ENCODE results near the gene IRF4. TPM values are rescaled to one million over a fixed set of nuclear protein-coding genes. Genes with fewer than 3 reads are reported as not detected.

Gene IRF4
- total RNA-seq, 4 donors from 2014 or later = 0.89 to 7.4 (median 3.2) TPM

DNA sequence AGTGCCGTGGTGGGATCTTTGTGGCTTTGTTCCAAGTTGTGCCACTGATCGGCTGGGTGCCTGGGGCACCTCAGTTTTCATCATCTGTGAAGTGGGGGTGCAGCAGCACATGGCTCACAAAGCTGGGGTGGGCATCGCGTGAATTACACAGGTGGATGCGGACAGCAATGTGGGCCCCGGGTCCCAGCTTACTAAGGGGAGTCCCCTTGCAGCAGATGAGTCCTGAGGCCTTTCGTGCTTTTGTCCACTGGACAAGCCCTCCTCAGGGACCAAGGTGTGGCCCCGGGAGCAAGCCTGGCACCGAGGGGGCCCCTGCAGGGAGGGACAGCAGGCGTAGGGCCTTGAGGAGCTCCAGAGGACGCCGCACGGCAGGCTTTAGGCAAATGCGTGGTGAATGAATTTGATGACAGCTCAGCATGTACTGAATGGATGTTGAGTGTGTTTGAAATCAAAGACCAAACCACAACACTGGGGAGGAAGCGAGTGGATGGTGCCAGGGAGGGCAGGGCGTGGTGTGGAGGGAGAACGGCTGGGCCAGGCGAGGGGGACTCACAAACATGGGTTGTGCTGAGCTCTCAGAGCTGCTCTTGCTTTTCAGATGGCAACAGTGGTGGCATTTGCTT, 53.2 kb downstream of the IRF4 start:
- 64 to 85% methylated on average over 4 to 8 of the region's 18 CpGs for WGBS, 2 donors (ENCODE audit: low coverage in 1 of 2)
- H3K27ac ChIP-seq = no peak overlapping the region
- H3K9me3 ChIP-seq = peaks cover 0 to 9% (median 0%) of the 10 kb centered on the region in 3 donors
- no peaks in the 10 kb centered on the region for H3K36me3 ChIP-seq
- no peak for ATAC-seq
- TF ChIP-seq POLR2A (IDR thresholded peaks at IDR 0.05) = no peak
- no peak for TF ChIP-seq POLR2AphosphoS5 (IDR thresholded peaks at IDR 0.05)
- TF ChIP-seq CTCF (IDR thresholded peaks at IDR 0.05) = no peak
- no peak for TF ChIP-seq EP300 (IDR thresholded peaks at IDR 0.05)
- no peaks in the 10 kb centered on the region for H3K4me1 ChIP-seq
- no peak overlapping the region for H3K4me3 ChIP-seq
- peaks cover 60% of the 10 kb centered on the region for H3K27me3 ChIP-seq

GRCh38 chr6:445571-446417, 54.2 kb downstream of the IRF4 start:
- Histone ChIP-seq H3K4me1 (no peaks in the 10 kb centered on the region), H3K4me3 (no peak overlapping the region), H3K27ac (no peak overlapping the region), H3K36me3 (no peaks in the 10 kb centered on the region), H3K27me3 (peaks cover 68% of the 10 kb centered on the region), H3K9me3 (peaks cover 0 to 9% (median 0%) of the 10 kb centered on the region in 3 donors)
- WGBS, 2 donors (ENCODE audit: low coverage in 1 of 2) = 84 to 89% methylated on average over 3 to 4 of the region's 11 CpGs
- no peak for ATAC-seq
- no peak for TF ChIP-seq POLR2AphosphoS5 (IDR thresholded peaks at IDR 0.05)
- TF ChIP-seq EP300 (IDR thresholded peaks at IDR 0.05) = no peak
- no peak for TF ChIP-seq CTCF (IDR thresholded peaks at IDR 0.05)
- no peak for TF ChIP-seq POLR2A (IDR thresholded peaks at IDR 0.05)

- H3K4me1 ChIP-seq = no peaks in the 10 kb centered on the region
- 75 to 82% methylated on average over 4 to 15 of the region's 28 CpGs for WGBS, 2 donors (ENCODE audit: low coverage in 1 of 2)
- H3K4me3 ChIP-seq = no peak overlapping the region
- no peak overlapping the region for H3K27ac ChIP-seq
- H3K9me3 ChIP-seq = peaks cover 0 to 9% (median 0%) of the 10 kb centered on the region in 3 donors
- ATAC-seq = no peak
- peaks cover 72% of the 10 kb centered on the region for H3K27me3 ChIP-seq
- TF ChIP-seq CTCF (IDR thresholded peaks at IDR 0.05) (no peak), EP300 (IDR thresholded peaks at IDR 0.05) (no peak), POLR2A (IDR thresholded peaks at IDR 0.05) (no peak), POLR2AphosphoS5 (IDR thresholded peaks at IDR 0.05) (no peak)
- H3K36me3 ChIP-seq = no peaks in the 10 kb centered on the region
Measured at GRCh38 chr6:446418-447366, 55.1 kb downstream of the IRF4 start.

- TF ChIP-seq CTCF (IDR thresholded peaks at IDR 0.05) (no peak), EP300 (IDR thresholded peaks at IDR 0.05) (no peak), POLR2A (IDR thresholded peaks at IDR 0.05) (no peak), POLR2AphosphoS5 (IDR thresholded peaks at IDR 0.05) (no peak)
- WGBS, 2 donors (ENCODE audit: low coverage in 1 of 2) = 74% methylated on average over 7 to 11 of the region's 29 CpGs
- Histone ChIP-seq H3K27ac (no peak overlapping the region), H3K9me3 (peaks cover 0 to 9% (median 0%) of the 10 kb centered on the region in 3 donors), H3K27me3 (peaks cover 74% of the 10 kb centered on the region), H3K4me3 (no peak overlapping the region), H3K36me3 (no peaks in the 10 kb centered on the region), H3K4me1 (peaks cover 0 to 1% (median 0%) of the 10 kb centered on the region in 3 donors)
- no peak for ATAC-seq
Measured at GRCh38 chr6:447381-448165, 56.0 kb downstream of the IRF4 start.
